Sigmoid colon (tissue), 7 donors: ENCODE measurements around the gene TEDC1. TPM values are rescaled to one million over a fixed set of nuclear protein-coding genes. Genes with fewer than 3 reads are reported as not detected.

Experiments
- DNase-seq: peaks from one replicate; pipeline ENCODE4 v3.0.0-alpha.2; 2019
- H3K27ac ChIP-seq, 4 donors: fragments of 200-600 bp; sonication (generic); one replicate each; pipeline ENCODE4 v1.5.1; 2016 to 2019; ENCODE audit warnings: mild to moderate bottlenecking in 1 of 4
- H3K27me3 ChIP-seq, 3 donors: fragments of 200-600 bp; sonication (generic); one replicate each; pipeline ENCODE4 v1.5.1; 2019; ENCODE audit warnings: mild to moderate bottlenecking in 1 of 3
- H3K36me3 ChIP-seq, 4 donors: fragments of 200-600 bp; sonication (generic); one replicate each; pipeline ENCODE4 v1.5.1; 2016 to 2019
- H3K4me1 ChIP-seq, 4 donors: fragments of 200-600 bp; sonication (generic); one replicate each; pipeline ENCODE4 v1.5.1; 2017 to 2019
- H3K4me3 ChIP-seq, 4 donors: fragments of 200-600 bp; sonication (generic); one replicate each; pipeline ENCODE4 v1.5.1; 2017 to 2019; ENCODE audit warnings: mild to moderate bottlenecking in 2 of 4, moderate library complexity in 1 of 4
- H3K9me3 ChIP-seq, 4 donors: fragments of 200-600 bp in 3 of 4; sonication (generic) in 3 of 4; one replicate each; pipeline versions ENCODE4 v1.5.1 to v1.6.1; 2013 to 2019
- EP300 ChIP-seq, 4 donors: sonication (generic); formaldehyde crosslinking; IDR thresholded peaks; one replicate each; pipeline ENCODE4 v1.6.1; 2017; ENCODE audit warnings: antibody characterized with exemption in 4 of 4
- POLR2A ChIP-seq, 2 donors: fragments of 450-650 bp; IDR thresholded peaks; one replicate each; pipeline ENCODE4 v1.6.1; 2016; ENCODE audit warnings: antibody characterized with exemption in 2 of 2, mild to moderate bottlenecking in 2 of 2, moderate library complexity in 2 of 2
- POLR2AphosphoS5 ChIP-seq, 4 donors: sonication (generic); formaldehyde crosslinking; IDR thresholded peaks; one replicate each; pipeline ENCODE4 v1.6.1; 2017; ENCODE audit warnings: antibody characterized with exemption in 4 of 4
- WGBS, 2 donors: extraction: QIAGEN DNeasy Blood & Tissue Kit; methylation state at CpG; one replicate each; pipeline ENCODE4 v1.1.7; 2013; 5-methylcytosine and 5-hydroxymethylcytosine counted together
- intact Hi-C: fragments of 100-400 bp; cut with DNase I; formaldehyde crosslinking; loops from one replicate; pipeline ENCODE4 v1.15.1; 2023
- polyA plus RNA-seq, 3 donors: library from polyadenylated mRNA; stranded (reverse); fragments of 200-250 nt; gene quantifications; one replicate each; pipeline ENCODE4 v1.2.3, GENCODE V29; 2013
- total RNA-seq, 4 donors: library from RNA; depleted of rRNA; stranded (reverse); fragments of >200 nt; gene quantifications; one replicate each; pipeline ENCODE4 v1.1.0, GENCODE V29; 2016
- TF ChIP-seq, protein P1 (sequence below), 4 experiments: fragments of 450-650 bp in 3 of 4; fragments of 200-600 bp in 1 of 4; IDR thresholded peaks; one replicate each; pipeline ENCODE4 v1.5.1; 2016 to 2019; ENCODE audit warnings: antibody characterized with exemption in 4 of 4, mild to moderate bottlenecking in 3 of 4, moderate library complexity in 2 of 4
- donor health status: healthy with polysubstance abuse.
- donor health status: Bipolar disorder and iron deficiency.
- donor health status: healthy.

Gene TEDC1
- total and polyA plus RNA-seq, 7 donors, result 0.16 to 36.0 (median 5.2) TPM

DNA sequence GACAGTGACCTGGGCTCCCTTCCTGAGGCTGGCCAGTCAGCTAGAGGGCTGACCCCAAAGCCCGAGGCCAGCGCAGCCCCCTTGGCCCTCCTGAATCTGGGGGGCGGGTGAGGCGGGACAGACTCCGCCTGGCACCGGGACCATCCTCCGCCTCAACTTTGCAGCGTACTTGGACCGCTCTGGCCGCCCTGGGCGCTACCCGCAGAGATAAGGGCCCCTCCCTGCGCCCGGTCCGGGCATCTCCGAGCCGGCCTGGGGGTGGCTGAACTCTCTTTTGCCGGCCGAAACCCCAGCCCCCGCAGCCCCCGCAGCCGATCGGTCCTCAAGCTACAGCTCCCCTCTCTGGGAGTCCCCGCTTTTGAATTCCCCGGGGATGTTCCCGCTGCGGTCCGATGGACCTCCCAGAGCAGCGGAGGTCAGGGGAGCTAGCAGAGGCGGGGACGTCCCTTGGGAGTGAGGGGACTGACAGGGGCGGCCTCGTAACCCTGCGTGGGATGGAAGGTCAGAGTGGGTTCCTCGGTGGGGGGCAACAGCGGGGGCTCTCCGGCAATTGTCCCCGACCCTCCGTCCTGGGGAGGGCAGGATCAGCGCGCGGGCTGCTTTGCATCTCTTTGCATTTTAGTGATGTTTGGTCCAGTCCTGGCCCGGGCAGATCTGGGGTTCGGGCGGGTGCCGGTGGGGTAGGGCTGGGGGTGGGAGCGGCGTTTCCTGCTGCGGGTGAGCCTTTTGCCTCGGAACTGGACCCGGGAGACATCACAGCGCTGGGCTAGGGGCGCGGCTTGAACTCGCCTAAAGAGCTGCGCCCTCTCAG lies 4.7 kb upstream of the TEDC1 start, which contains the start of gene CRIP1:
Gene CRIP1, plus strand, starts transcription at position 724 of the 811 bp plus-strand sequence. CDS start 374 bp downstream, outside the sequence.
- Histone ChIP-seq H3K9me3 (no peaks in the 10 kb centered on the region), H3K4me3 (peak within 1 kb of the TSS; percentile 27 to 55 (median 44)), H3K27me3 (peaks cover 3 to 32% (median 27%) of the 10 kb centered on the region in 3 donors), H3K36me3 (no peaks in the 10 kb centered on the region), H3K27ac (peak within 1 kb of the TSS; percentile 91 to 99 (median 95)), H3K4me1 (peaks cover 0 to 86% (median 80%) of the 10 kb centered on the region in 4 donors)
- DNase-seq, result no peak
- WGBS, 2 donors, result 3 to 10% methylated on average over 56 of the region's 56 CpGs
- TF ChIP-seq POLR2A (IDR thresholded peaks at IDR 0.05), result no peak
- TF ChIP-seq, protein P1, sequence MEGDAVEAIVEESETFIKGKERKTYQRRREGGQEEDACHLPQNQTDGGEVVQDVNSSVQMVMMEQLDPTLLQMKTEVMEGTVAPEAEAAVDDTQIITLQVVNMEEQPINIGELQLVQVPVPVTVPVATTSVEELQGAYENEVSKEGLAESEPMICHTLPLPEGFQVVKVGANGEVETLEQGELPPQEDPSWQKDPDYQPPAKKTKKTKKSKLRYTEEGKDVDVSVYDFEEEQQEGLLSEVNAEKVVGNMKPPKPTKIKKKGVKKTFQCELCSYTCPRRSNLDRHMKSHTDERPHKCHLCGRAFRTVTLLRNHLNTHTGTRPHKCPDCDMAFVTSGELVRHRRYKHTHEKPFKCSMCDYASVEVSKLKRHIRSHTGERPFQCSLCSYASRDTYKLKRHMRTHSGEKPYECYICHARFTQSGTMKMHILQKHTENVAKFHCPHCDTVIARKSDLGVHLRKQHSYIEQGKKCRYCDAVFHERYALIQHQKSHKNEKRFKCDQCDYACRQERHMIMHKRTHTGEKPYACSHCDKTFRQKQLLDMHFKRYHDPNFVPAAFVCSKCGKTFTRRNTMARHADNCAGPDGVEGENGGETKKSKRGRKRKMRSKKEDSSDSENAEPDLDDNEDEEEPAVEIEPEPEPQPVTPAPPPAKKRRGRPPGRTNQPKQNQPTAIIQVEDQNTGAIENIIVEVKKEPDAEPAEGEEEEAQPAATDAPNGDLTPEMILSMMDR (IDR thresholded peaks at IDR 0.05), result no peak
- TF ChIP-seq POLR2AphosphoS5 (IDR thresholded peaks at IDR 0.05), result no peak
- TF ChIP-seq EP300 (IDR thresholded peaks at IDR 0.05), result no peak
- intact Hi-C loops, result no loop called here

- H3K27ac ChIP-seq, result peak overlapping the region; percentile 91 to 99 (median 95)
- H3K9me3 ChIP-seq, result no peaks in the 10 kb centered on the region
- no peaks in the 10 kb centered on the region for H3K36me3 ChIP-seq
- peak; percentile 89 for DNase-seq
- peak overlapping the region; percentile 27 to 55 (median 44) for H3K4me3 ChIP-seq
- H3K4me1 ChIP-seq, result peaks cover 0 to 86% (median 80%) of the 10 kb centered on the region in 4 donors
- H3K27me3 ChIP-seq, result peaks cover 3 to 32% (median 27%) of the 10 kb centered on the region in 3 donors
- intact Hi-C loops, result no loop called here
- WGBS, 2 donors, result 1% methylated on average over 45 of the region's 45 CpGs
- TF ChIP-seq POLR2AphosphoS5 (IDR thresholded peaks at IDR 0.05) (peak in 3 of 4 donors; percentile 45 to 53 (median 49)), POLR2A (IDR thresholded peaks at IDR 0.05) (peak in 1 of 2 donors; percentile 7), EP300 (IDR thresholded peaks at IDR 0.05) (no peak)
Observed at GRCh38 chr14:105486974-105487448, 4.0 kb upstream of the TEDC1 start.

DNA sequence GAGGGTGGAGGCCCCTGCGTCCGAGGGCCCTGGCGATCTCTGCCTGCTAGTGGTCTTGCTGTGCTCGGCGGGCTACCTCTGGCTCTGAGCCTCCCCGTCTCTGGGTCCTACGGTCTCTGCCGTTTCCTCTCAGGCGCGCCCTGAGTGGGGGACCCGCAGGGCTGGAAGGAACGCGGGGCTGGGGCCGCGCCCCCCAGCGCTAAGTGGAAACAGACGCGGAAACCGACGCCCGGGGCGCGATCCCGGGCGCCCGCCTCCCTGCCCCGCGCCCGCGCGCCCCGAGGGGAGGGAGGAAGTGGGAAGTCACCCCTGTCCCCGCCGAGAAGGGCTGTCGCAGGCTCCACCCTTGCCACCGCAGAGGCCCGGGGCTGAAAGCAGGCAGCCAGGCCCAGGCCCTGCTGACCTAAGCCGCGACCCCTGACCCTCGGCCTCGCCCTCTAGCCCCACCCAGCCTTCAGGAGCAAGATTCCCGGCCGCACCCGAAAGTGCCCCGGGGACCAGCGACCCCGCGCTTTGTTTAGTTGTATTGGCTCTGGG lies 3.5 kb upstream of the TEDC1 start:
- 0 to 2% methylated on average over 48 of the region's 48 CpGs for WGBS, 2 donors
- no peak for DNase-seq

GRCh38 chr14:105487986-105488777 lies 2.9 kb upstream of the TEDC1 start:
- Histone ChIP-seq H3K36me3 (no peaks in the 10 kb centered on the region), H3K9me3 (no peaks in the 10 kb centered on the region), H3K4me1 (peaks cover 0 to 74% (median 68%) of the 10 kb centered on the region in 4 donors), H3K27me3 (peaks cover 3 to 32% (median 27%) of the 10 kb centered on the region in 3 donors), H3K27ac (peak overlapping the region; percentile 91 to 99 (median 95)), H3K4me3 (peak overlapping the region in 3 of 4 donors; percentile 43 to 55 (median 46))
- WGBS, 2 donors, result 7 to 44% methylated on average over 26 of the region's 26 CpGs
- DNase-seq, result no peak
- TF ChIP-seq POLR2AphosphoS5 (IDR thresholded peaks at IDR 0.05) (no peak), EP300 (IDR thresholded peaks at IDR 0.05) (no peak), POLR2A (IDR thresholded peaks at IDR 0.05) (no peak)
- TF ChIP-seq, protein P1 (IDR thresholded peaks at IDR 0.05), result no peak
- intact Hi-C loops, result loop anchor here (2.0 kb wide), 1 partner anchor 117 kb away; no protein-coding TSS in a partner anchor

More for the DNA sequence above, 3.5 kb upstream of the TEDC1 start:
- Histone ChIP-seq H3K4me1 (peaks cover 0 to 81% (median 75%) of the 10 kb centered on the region in 4 donors), H3K27ac (peak overlapping the region; percentile 91 to 99 (median 95)), H3K9me3 (no peaks in the 10 kb centered on the region), H3K27me3 (peaks cover 3 to 32% (median 27%) of the 10 kb centered on the region in 3 donors), H3K36me3 (no peaks in the 10 kb centered on the region), H3K4me3 (peak overlapping the region; percentile 27 to 55 (median 44))
- intact Hi-C loops, result no loop called here
- TF ChIP-seq, protein P1 (IDR thresholded peaks at IDR 0.05), result no peak
- TF ChIP-seq POLR2AphosphoS5 (IDR thresholded peaks at IDR 0.05) (no peak), POLR2A (IDR thresholded peaks at IDR 0.05) (no peak), EP300 (IDR thresholded peaks at IDR 0.05) (no peak)
